Stimulated activated CD8-positive, alpha-beta memory T cell treated with anti-CD3 and anti-CD28 coated beads, Interleukin-7, amount 100 ng/mL, for 1 hour (primary cell): ENCODE measurements around the gene ROM1.
"Not testable (repeated sequence)": the region's sequence is repeated elsewhere in the genome, so short reads cannot be mapped to it uniquely, and the experiment has no call there.

Experiments used
- DNase-seq, 2 donors: peaks; one replicate each; pipeline ENCODE4 v3.0.0-alpha.2; 2020; ENCODE audit warnings: low read depth in 2 of 2

Gene ROM1

DNA sequence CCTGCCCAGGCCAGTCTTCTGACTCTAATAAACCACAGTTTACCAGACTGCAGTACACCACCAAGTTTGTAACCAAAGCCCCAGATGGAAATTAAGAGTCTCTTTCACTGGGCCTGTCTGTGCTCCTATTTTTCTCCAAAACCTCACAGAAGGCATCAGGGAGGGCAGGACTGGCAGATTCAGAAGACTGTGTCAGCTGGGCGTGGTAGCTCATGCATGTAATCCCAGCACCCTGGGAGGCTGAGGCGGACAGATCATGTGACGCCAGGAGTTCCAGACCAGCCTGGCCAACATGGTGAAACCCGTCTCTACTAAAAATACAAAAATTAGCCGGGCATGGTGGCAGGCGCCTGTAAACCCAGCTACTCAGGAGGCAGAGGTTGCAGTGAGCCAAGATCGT, 27.7 kb upstream of the ROM1 start:
- not testable (repeated sequence) for DNase-seq

DNA sequence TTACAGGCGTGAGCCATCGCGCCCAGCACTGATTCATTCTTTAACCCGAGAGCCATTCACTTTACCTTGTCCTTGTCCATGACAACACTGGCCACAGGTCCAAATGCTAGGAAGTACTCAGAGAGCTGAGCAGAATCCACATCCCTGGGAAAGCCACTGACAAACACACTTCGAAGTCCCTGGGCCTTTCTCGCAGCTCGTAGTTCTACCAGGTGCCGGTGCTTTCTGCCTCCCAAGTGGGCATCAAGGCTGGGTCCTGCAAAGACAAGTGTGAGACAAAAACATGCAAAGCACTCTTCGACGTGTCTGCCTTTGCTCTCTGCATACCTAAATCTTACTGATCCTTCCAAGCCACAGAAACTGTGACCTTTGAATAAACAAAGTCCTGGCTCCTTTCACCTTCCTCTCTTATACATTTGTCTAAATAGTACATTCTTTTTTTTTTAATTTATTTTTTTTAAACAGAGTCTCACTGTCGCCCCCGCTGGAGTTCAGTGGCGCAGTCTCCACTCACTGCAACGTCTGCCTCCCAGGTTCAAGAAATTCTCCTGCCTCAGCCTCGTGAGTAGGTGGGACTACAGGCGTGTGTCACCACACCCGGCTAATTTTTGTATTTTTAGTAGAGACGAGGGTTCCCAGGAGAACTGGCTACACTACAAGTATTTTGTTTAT, 24.0 kb upstream of the ROM1 start:
- DNase-seq: no peak

DNA sequence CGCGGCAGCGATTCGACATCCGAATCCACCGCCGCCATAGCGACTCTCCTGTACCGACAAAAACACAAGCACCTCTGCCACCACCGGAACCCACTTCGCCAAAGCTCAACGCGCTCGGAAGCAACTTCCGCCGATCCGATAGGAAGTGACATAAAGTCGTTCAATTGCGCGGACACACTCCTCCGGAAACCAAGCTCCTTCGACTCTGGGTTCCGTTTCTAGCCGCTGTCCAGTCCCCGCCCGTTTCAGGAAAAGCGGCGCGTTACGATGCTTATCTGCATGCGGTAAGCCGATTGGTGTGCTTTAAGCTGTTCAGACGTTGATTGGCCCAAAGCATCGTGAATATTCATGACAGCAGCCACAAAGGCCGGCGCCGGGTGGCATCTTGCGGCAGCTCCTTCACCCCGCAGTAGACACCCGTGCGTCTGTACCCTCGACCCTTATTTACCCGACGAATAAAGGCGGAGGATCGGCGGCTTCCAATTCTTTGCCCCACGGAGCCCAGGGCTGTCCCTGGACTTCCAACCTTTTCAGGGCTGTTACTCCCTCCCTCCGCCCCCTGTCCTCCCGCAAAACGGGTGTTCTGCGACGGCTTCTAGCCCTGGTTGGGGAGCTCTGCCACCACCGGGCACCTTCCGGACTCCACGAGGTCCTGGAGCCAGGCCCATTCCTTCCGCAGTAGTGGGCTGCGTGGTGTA, 21.5 kb upstream of the ROM1 start, which contains the start of gene TUT1:
Gene TUT1 (minus strand): TSS at position 76 of the 698 bp plus-strand sequence. CDS start 38 bp downstream, at position 38.
- DNase-seq: peak; percentile 89

DNA sequence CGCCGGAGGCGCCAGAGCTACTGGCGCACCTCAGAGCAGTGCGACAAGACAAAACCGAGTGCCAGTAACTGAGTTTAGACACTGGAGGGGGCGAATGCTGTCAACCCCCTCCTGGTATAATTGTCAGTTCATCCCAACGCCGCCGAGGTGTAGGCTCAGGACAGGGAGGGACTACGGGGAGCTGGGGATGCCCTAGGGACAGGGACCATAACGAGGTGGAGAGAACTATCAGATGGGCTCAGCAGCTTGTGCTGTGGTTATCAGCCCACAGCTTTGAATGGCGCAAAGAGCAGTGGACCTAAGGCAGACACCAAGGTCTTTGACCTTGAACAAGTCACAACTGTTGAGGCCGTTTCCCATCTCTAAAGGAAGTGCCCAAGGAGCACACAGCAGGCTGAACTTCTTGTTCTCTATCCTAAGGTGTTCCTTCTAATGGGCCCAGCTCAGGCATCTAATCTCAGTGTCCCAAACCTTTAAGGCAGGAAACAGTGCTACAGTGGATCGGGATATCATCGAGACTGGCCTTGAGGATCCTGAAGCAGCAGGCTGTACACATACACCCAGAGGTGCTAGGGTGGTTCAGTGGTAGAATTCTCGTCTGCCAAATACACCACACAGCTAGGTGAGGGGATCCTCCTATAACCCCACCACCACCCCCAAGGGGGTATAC, 20.8 kb upstream of the ROM1 start:
- no peak for DNase-seq

DNA sequence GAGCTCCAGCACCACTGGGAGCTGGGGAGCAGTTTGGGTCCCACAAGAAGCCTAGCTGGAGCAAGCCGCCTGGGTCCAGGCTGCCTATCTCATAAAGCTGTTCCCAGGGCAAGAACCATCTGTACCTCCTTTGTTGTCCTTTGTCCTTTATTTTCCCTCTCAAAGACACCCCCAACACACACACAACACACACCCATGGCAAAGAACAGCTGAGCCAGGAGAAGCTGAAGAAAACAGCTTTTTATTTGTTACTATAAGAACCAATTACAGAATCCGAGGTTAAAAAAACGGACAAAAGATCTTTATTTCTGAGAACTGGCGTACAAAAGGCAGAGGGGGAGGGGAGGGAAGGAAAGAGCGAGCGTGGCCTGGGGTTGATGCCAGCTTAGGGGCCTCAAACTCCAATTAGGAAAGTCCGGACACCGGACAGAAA, 20.1 kb upstream of the ROM1 start:
- DNase-seq: no peak

DNA sequence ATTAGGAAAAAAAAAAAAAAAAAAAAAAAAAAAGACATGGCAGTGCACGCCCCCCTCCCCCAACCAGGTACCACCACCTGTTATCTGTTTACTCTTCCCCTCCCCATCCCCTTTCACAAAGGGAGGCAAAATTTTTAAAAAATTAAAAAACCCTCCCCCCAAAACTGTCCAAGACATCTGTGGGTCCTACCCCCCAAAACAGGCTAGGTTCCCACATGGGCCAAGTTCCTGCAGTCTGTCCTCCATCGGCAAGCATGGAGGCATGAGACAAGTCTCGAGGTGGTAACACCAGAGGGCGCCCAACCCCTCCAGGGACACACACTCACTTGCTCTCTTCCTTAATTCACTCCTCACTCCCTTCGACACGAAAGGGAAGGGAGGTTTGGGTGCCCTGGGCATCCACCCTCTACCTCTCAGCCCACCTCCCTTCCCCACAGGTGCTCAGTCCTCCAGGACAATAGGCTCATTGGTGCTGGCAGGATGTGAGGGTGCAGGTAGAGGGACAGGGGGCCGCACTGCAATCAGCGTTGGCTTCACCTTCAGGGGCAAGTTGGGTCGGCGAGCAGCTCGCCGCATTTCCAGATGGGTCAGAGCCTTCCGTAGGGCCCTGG, 19.5 kb upstream of the ROM1 start:
- peak; percentile 52 to 64 for DNase-seq

DNA sequence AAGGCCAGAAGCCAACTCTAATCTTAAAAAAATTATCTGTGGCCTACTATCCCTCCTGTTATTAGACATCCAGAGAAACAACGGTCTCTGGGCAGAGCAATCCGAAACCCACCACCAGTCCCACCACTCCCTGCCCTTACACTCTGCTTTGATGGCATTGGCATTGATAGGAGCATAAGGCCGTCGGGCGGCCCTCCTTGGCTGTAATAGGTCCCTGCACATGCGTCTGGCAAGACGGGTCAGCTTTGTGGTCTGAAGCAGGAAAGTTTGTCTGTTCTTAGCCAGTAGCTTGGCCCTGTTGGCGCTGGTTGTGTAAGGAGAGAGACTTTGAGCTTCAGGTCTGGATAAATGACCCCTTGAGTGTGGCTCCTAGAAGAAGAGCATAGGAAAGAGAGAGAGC, 17.9 kb upstream of the ROM1 start:
- no peak for DNase-seq

DNA sequence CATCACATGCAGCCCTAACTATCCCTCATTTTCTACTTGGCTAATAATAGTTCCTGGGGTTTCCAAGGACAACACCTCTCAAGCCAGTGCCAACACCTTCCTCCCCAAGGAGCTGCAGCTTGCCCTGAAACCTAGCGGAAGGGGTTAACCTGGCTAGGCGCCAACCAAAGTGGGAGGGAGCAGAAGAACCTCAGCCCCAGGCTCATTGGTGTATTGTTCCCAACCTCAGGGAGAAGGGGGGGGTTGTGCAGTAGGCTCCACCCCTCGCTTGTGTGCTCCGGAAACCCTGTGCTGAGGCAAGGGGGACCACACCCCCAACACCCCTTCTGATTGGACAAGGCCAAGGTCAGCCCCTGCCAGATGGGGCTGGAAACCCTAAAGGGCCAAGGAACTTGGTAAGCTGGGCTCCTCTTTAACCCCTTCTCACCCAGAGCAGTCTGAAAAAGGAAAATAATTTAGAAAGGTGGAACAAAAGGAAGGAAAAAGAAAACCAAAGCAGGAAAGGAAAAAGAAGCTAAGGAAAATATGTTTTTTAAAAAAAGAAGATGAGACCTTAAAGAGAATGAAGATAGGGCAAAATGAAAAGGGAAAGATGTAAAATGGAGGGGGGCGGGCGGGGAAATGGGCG, 13.9 kb upstream of the ROM1 start:
- DNase-seq: peak; percentile 80 to 88

DNA sequence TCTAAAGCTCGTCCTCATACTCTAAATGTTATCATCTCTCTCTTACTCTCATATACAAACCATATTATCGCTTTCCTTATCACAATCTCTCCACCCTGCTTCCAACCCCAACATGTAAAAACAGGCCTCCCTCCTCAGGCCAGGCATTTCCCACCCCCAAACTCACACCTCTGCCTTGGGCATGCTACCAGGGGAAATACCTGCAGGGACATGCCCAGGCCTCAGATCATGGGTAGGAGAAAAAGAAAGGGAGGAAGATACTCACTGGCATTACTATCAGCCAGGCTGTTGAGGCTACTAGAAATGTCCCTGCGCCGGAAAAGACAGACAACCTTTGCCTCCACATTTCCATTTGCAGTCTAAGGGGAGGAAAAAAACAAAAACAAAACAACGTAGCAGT, 13.2 kb upstream of the ROM1 start:
- no peak for DNase-seq

DNA sequence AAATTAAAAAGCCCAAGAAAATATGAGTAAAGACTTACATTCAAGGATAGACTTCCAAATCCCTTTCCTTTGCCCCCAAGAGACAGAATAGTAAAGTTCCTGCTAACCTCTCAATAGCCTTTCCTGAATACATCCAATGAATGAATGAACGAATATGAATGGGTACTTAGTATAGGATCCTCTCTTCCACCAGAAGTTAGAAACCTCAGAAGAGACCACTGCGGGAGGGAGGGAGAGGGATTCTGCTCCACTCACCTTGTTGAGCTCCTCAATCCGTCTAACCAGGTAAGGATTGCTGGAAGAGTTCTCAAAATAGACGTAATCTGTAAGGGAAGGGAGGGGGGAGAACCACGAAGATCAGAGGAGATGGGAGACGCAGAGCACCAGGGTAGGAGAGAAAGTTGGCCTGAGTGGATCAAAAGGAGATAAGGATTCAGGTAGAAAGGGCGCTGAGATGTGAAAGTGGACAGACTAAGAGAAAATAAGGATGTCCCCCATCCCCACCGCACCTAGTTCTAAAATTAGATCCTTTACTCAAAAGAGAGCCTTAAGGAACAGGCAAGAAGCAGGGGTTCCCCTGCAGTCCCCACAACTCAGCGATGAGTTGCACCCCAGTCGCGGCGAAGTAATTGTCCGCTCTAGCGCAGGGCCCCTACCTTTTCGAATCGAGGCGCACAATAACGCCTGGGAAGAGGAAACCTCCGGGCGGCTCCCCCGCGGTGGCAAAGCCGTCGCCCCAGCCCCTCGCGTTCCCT, 12.5 kb upstream of the ROM1 start:
- no peak for DNase-seq

DNA sequence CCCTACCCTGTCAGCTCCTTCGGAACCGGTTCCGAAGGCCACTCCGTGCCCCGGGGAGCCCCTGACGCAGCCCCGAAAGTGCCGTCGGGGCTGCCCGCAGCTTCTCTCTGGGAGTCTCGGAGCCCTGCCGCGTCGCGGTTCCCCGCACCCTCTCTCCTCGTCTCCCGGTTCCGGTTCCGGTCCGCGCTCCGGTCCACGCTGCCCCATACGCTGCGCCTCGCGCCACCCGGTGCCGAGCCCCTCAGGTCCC, 12.0 kb upstream of the ROM1 start:
- no peak for DNase-seq

DNA sequence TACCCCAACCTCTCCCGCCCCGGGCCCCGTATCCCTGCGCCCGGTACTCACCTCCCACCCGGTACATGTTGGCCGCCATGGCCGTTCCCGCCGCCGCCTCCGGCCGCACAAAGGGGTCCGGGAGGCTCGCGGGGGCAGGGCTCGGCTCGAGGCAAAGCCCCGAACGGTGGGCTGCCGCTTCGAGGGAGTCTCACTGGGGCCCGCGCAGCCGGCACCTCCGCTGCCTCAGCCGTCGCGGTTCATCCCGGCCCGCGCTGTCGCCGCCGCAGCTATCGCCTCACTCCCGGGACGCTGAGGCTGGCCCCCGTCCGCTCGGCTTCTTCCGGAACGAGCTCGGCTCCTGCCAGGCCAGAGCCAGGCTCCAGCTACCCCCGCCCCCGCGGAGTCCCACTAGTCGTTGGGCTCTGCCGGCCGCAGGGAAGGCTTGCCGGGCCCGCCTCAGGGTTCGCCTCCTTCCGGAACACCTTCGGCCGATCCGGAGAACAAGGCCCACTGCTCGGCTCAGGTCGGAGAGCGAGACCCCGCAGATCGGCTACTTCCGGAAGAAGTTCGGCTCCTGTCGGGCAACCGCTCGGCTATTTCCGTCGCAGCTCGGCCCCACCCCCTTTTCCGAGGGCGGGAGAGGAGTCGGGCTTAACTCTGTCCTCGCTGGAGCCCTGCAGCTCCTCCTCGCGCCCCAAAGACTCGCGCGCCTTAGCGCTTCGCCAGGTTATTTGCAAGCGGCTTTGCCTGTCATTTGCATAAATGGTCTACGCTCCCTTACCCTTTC, 11.5 kb upstream of the ROM1 start, which contains the start of gene MTA2:
Gene MTA2 (minus strand): TSS at position 494 of the 769 bp plus-strand sequence. CDS start 415 bp downstream, at position 79.
- peak; percentile 99 for DNase-seq

DNA sequence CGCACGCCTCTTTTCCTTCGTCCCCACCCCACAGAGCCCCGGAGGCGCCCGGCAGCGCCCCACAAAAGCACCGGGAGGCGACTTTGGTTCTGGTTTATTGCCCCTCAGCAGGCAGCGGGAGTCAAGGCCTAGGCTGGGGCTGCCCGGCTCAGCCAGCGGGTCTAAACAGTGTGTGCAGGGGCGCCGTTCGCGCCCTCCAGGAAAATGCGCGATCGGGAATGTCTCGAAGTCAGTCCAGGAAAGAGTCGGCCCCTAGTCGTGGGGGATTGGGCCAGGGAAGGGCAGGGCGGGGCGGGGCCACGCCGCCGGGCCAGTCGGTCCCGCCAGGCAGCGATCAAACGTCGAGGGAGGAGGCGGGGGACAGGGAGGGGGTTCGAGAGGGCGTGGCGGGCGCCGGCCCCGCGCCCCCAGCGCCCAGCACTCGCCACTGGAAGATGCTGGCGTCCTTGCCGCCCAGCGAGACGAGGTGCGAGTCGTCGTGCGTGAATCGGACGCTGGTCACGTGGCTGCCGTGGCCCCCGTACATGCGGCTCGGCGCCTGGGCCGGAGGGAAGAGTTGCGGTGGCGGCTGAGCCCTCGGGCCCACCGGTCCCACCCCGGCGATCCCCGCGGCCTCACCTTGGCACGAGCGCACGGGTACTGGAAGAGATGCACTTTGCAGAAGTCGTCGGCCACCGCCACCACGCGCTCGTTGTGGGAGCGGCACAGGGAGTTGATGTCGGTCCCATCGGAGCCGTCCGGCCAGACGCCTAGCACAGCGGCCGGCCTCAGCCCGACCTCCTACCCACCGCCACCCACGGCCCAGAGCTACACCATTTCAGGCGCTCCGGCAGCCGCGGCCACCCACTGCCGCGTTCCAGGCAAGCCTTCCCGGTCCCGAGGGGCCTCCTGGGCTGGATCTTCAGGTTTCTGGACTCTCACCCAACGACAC, 10.7 kb upstream of the ROM1 start:
- DNase-seq: no peak

DNA sequence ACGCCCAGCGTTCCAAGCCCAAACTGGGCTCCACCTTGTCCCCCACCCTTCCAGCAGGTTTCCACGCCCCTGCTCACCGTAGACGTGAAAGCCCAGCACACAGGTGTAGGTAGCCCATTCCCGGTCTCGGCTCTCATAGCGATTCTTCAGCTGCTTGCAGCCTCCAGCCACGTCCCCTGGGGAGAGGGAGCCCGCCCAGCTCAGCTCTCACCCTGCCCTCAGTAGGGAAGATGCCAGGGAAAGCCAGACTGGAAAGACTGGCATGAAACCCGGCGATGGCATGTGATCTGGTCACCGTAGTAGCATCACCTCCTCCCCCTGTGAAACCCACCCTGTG, 10.0 kb upstream of the ROM1 start:
- DNase-seq: no peak

DNA sequence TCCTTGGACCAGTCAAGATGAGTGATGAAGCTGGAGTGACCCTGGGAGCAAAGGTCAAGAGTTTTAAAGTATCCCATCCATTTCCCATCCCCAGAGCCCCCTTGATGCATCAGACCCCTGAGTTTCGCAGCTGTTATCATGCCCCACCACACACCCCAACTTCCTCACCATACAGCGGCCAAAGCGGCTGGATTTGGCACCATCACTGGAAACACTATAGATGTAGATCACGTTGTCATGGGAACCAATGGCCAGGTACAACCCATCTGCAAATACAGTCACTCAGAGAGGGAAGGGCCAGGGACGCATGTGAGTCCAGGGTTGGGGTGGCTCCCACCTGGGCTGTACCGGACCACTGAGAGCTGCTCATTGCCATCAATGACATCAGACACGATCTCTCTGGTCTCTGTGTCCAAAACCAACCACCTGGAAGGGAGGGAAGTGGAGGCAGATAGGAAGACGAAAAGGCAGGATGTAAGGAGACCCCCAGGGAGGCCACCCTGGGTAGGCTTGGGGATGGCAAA, 9.2 kb upstream of the ROM1 start:
- DNase-seq: no peak

DNA sequence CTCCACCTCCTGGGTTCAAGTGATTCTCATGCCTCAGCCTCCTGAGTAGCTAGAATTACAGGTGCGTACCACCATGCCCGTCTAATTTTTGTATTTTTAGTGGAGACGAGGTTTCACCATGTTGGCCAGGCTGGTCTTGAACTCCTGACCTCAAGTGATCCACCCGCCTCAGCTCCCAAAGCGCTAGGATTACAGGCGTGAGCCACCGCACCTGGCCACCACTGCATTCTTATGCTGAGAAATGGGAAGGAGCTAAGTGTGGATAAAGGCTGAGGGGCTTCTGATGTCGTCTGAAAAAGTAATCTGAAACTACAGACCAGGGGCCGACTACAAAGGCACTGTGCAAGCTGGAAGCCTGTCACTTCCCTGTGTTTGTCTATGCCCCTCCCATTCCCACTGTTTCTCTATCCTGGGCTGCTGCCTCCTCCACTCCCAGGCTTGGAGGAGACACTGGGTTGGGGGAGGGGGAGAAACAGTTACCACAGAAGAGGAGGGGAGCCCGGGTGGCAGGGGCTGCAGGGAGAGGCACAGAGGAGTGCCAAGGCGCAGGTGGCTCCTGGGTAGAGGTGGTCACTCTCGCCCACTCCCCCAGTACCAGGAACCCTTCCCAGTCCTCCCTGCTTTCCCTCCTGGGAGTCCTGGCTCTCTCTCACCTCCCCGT, 8.5 kb upstream of the ROM1 start:
- no peak for DNase-seq

DNA sequence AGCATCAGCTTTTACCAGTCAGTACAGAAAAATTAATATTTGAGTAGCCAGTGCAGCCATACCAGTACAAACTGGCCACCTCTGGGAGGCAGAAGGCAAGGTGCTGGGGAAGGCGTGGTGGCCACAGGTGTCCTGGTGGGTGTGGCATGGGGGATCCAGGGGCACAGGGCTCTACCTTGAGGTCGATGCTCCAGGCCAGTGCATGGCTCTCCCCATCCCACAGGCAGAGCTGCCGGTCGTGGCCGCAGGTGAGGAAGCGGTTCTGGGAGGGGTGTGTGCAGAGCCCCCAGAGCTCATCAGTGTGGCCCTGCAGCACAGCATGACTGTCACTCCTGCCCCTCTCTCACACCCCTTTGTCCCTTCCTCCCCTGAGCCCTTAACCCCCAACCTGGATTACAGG, 7.6 kb upstream of the ROM1 start:
- no peak for DNase-seq

DNA sequence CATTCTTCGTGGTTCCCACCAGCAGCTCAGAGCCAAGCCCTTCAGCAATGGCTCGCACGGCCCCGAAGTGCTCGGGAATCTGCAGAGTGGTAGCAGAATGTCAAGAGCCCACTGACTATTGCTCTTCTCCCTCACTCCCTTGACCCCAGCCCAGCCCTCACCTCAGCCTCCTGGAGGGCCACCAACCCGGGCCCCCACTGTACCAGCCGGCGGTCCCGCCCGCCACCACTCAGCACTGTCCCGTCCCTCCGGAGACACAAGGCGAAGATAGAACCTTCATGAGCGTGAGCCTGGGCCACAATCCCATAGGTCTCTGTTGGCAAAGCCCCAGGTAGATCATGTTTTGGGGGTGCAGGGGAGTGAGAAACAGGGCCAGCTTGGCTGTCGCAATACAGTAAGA, 7.2 kb upstream of the ROM1 start:
- DNase-seq: no peak

DNA sequence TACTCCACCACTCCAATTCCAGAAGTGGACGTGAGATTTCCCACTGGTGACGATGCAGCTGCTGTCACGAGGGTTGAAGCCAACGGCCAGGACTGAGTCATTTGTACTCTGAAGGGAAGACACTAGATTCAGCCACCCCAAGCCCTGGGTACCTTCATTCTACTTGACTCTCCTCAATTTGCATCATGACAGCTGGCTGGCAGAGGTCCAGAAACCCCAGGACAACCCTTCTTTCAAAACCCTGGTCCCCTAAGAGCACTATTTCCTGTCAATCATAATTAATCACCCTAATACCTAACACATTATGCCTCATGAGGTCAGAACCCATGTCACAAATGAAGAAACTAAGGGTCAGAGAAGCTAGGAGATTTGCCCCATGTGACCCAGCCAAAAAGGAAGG, 5.3 kb upstream of the ROM1 start:
- DNase-seq: no peak
